Measurements from ENCODE around the gene MPC1. TPM values are rescaled to one million over a fixed set of nuclear protein-coding genes. Genes with fewer than 3 reads are reported as not detected.
A peak's percentile ranks its signal among the peaks of the same experiment; 100 is the strongest.
"Not testable (repeated sequence)": the region's sequence is repeated elsewhere in the genome, so short reads cannot be mapped to it uniquely, and the experiment has no call there.

Gene MPC1
- total RNA-seq, 5 donors from 2014 or later (not counting 1 experiment from before 2014, with no cell fraction given) = 23.8 to 31.2 (median 27.5) TPM

- Histone ChIP-seq H3K4me3 (ENCODE audit: control insufficient read depth in 1 of 2, extremely low read depth in 1 of 2, low read length in 1 of 2) (no peak overlapping the region), H3K27ac (ENCODE audit: low read length) (no peak overlapping the region), H3K4me1 (ENCODE audit: control insufficient read depth in 1 of 2, extremely low read depth in 1 of 2, insufficient read depth in 2 of 2, low read length in 2 of 2) (no peaks in the 10 kb centered on the region), H3K27me3 (replicated peaks in 1 of 2; ENCODE audit: control insufficient read depth in 2 of 2, extremely low read depth in 1 of 2, insufficient read depth in 2 of 2, low read length in 1 of 2) (peaks cover 0 to 14% of the 10 kb centered on the region in 2 experiments), H3K9me3 (no peaks in the 10 kb centered on the region), H3K36me3 (ENCODE audit: control insufficient read depth in 2 of 2, extremely low read depth in 1 of 2, insufficient read depth in 1 of 2, low read length in 1 of 2) (no peaks in the 10 kb centered on the region)
- WGBS (ENCODE audit: insufficient coverage) = 57% methylated on average over 1 of the region's 4 CpGs
- Mint-ChIP-seq H3K27me3 (peaks cover 12 to 15% of the 10 kb centered on the region in 2 donors), H3K9me3 (peaks cover 4 to 27% (median 17%) of the 10 kb centered on the region in 3 donors), H3K36me3 (no peaks in the 10 kb centered on the region), H3K27ac (no peak overlapping the region), H3K4me3 (no peak overlapping the region), H3K4me1 (no peaks in the 10 kb centered on the region)
- POLR2A ChIA-PET = no interaction called here
- no peak for DNase-seq
- ATAC-seq (replicated peaks in 1 of 4) = no peak
- CTCF ChIA-PET = no interaction called here
Observed at GRCh38 chr6:166351715-166352285, 30.9 kb downstream of the MPC1 start.

GRCh38 chr6:166348305-166348949 is 34.3 kb downstream of the MPC1 start:
- POLR2A ChIA-PET = no interaction called here
- Mint-ChIP-seq H3K4me1 (peaks cover under 1 to 3% (median 3%) of the 10 kb centered on the region in 3 donors), H3K9me3 (peaks cover 4 to 27% (median 17%) of the 10 kb centered on the region in 3 donors), H3K27me3 (peaks cover 2 to 4% of the 10 kb centered on the region in 2 donors), H3K27ac (no peak overlapping the region), H3K36me3 (no peaks in the 10 kb centered on the region), H3K4me3 (no peak overlapping the region)
- no peak for ATAC-seq (replicated peaks in 1 of 4)
- Histone ChIP-seq H3K27me3 (replicated peaks in 1 of 2; ENCODE audit: control insufficient read depth in 2 of 2, extremely low read depth in 1 of 2, insufficient read depth in 2 of 2, low read length in 1 of 2) (no peaks in the 10 kb centered on the region), H3K9me3 (no peaks in the 10 kb centered on the region), H3K36me3 (ENCODE audit: control insufficient read depth in 2 of 2, extremely low read depth in 1 of 2, insufficient read depth in 1 of 2, low read length in 1 of 2) (no peaks in the 10 kb centered on the region), H3K27ac (ENCODE audit: low read length) (no peak overlapping the region), H3K4me1 (ENCODE audit: control insufficient read depth in 1 of 2, extremely low read depth in 1 of 2, insufficient read depth in 2 of 2, low read length in 2 of 2) (no peaks in the 10 kb centered on the region), H3K4me3 (ENCODE audit: control insufficient read depth in 1 of 2, extremely low read depth in 1 of 2, low read length in 1 of 2) (no peak overlapping the region)
- CTCF ChIA-PET = no interaction called here
- DNase-seq = no peak
- 88% methylated on average over 4 of the region's 6 CpGs for WGBS (ENCODE audit: insufficient coverage)

GRCh38 chr6:166346965-166347364 is 35.8 kb downstream of the MPC1 start:
- no peaks in the 10 kb centered on the region for H3K36me3 ChIP-seq (ENCODE audit: control insufficient read depth in 2 of 2, extremely low read depth in 1 of 2, insufficient read depth in 1 of 2, low read length in 1 of 2)
- DNase-seq (no peak), ATAC-seq (replicated peaks in 1 of 4) (no peak)
- Mint-ChIP-seq H3K4me3 (no peak overlapping the region), H3K9me3 (peaks cover 4 to 27% (median 17%) of the 10 kb centered on the region in 3 donors), H3K4me1 (peaks cover 3 to 7% (median 7%) of the 10 kb centered on the region in 3 donors), H3K27me3 (peaks cover 0 to 2% of the 10 kb centered on the region in 2 donors), H3K36me3 (no peaks in the 10 kb centered on the region), H3K27ac (no peak overlapping the region)
- ChIA-PET CTCF (interaction anchor here in 1 of 2 donors (0.6 kb wide), 1 partner anchor 24 kb away, joined by 3 read pairs; no protein-coding TSS in a partner anchor), POLR2A (interaction anchor here in 1 of 2 donors (0.7 kb wide), 1 partner anchor 19 kb away, joined by 3 read pairs; no protein-coding TSS in a partner anchor)
- no peaks in the 10 kb centered on the region for H3K9me3 ChIP-seq
- H3K4me3 ChIP-seq (ENCODE audit: control insufficient read depth in 1 of 2, extremely low read depth in 1 of 2, low read length in 1 of 2) = no peak overlapping the region
- H3K4me1 ChIP-seq (ENCODE audit: control insufficient read depth in 1 of 2, extremely low read depth in 1 of 2, insufficient read depth in 2 of 2, low read length in 2 of 2) = peaks cover 0 to 6% of the 10 kb centered on the region in 2 experiments
- no peaks in the 10 kb centered on the region for H3K27me3 ChIP-seq (replicated peaks in 1 of 2; ENCODE audit: control insufficient read depth in 2 of 2, extremely low read depth in 1 of 2, insufficient read depth in 2 of 2, low read length in 1 of 2)
- no peak overlapping the region for H3K27ac ChIP-seq (ENCODE audit: low read length)

- peaks cover 0 to 2% of the 10 kb centered on the region in 2 donors for H3K27me3 Mint-ChIP-seq
- WGBS (ENCODE audit: insufficient coverage) = 100% methylated on average over 1 of the region's 3 CpGs
- H3K4me1 Mint-ChIP-seq = peaks cover 8 to 12% (median 11%) of the 10 kb centered on the region in 3 donors
- ChIA-PET CTCF (no interaction called here), POLR2A (interaction anchor here in 1 of 2 donors (0.7 kb wide), 1 partner anchor 19 kb away, joined by 3 read pairs; no protein-coding TSS in a partner anchor)
- no peaks in the 10 kb centered on the region for H3K36me3 Mint-ChIP-seq
- no peaks in the 10 kb centered on the region for H3K9me3 ChIP-seq
- DNase-seq (no peak), ATAC-seq (replicated peaks in 1 of 4) (no peak)
- no peak overlapping the region for H3K27ac Mint-ChIP-seq
- peaks cover 4 to 22% (median 15%) of the 10 kb centered on the region in 3 donors for H3K9me3 Mint-ChIP-seq
- H3K27me3 ChIP-seq (replicated peaks in 1 of 2; ENCODE audit: control insufficient read depth in 2 of 2, extremely low read depth in 1 of 2, insufficient read depth in 2 of 2, low read length in 1 of 2) = no peaks in the 10 kb centered on the region
- no peak overlapping the region for H3K27ac ChIP-seq (ENCODE audit: low read length)
- no peaks in the 10 kb centered on the region for H3K36me3 ChIP-seq (ENCODE audit: control insufficient read depth in 2 of 2, extremely low read depth in 1 of 2, insufficient read depth in 1 of 2, low read length in 1 of 2)
- no peak overlapping the region for H3K4me3 Mint-ChIP-seq
- H3K4me3 ChIP-seq (ENCODE audit: control insufficient read depth in 1 of 2, extremely low read depth in 1 of 2, low read length in 1 of 2) = no peak overlapping the region
- peaks cover under 1 to 6% of the 10 kb centered on the region in 2 experiments for H3K4me1 ChIP-seq (ENCODE audit: control insufficient read depth in 1 of 2, extremely low read depth in 1 of 2, insufficient read depth in 2 of 2, low read length in 2 of 2)
Observed at GRCh38 chr6:166346449-166346848, 36.3 kb downstream of the MPC1 start.

GRCh38 chr6:166345672-166346071 is 37.1 kb downstream of the MPC1 start:
- ATAC-seq (replicated peaks in 1 of 4); H3K9me3 ChIP-seq; H3K27ac ChIP-seq (ENCODE audit: low read length); H3K4me3 Mint-ChIP-seq; H3K27me3 Mint-ChIP-seq; H3K36me3 Mint-ChIP-seq; H3K27ac Mint-ChIP-seq; H3K4me3 ChIP-seq (ENCODE audit: control insufficient read depth in 1 of 2, extremely low read depth in 1 of 2, low read length in 1 of 2); DNase-seq; H3K36me3 ChIP-seq (ENCODE audit: control insufficient read depth in 2 of 2, extremely low read depth in 1 of 2, insufficient read depth in 1 of 2, low read length in 1 of 2); H3K27me3 ChIP-seq (replicated peaks in 1 of 2; ENCODE audit: control insufficient read depth in 2 of 2, extremely low read depth in 1 of 2, insufficient read depth in 2 of 2, low read length in 1 of 2); POLR2A ChIA-PET: not testable (repeated sequence)
- Mint-ChIP-seq H3K9me3 (peaks cover 4 to 17% (median 11%) of the 10 kb centered on the region in 3 donors), H3K4me1 (peaks cover 9 to 15% (median 13%) of the 10 kb centered on the region in 3 donors)
- H3K4me1 ChIP-seq (ENCODE audit: control insufficient read depth in 1 of 2, extremely low read depth in 1 of 2, insufficient read depth in 2 of 2, low read length in 2 of 2) = peaks cover 3 to 12% of the 10 kb centered on the region in 2 experiments
- CTCF ChIA-PET = interaction anchor here in 1 of 2 donors (0.5 kb wide), 1 partner anchor 8 kb away, joined by 4 read pairs; no protein-coding TSS in a partner anchor
- 79% methylated on average over 8 of the region's 9 CpGs for WGBS (ENCODE audit: insufficient coverage)

GRCh38 chr6:166344921-166345320 is 37.8 kb downstream of the MPC1 start:
- POLR2A ChIA-PET; H3K27ac ChIP-seq (ENCODE audit: low read length); H3K36me3 ChIP-seq (ENCODE audit: control insufficient read depth in 2 of 2, extremely low read depth in 1 of 2, insufficient read depth in 1 of 2, low read length in 1 of 2); H3K9me3 ChIP-seq; H3K27me3 Mint-ChIP-seq; ATAC-seq (replicated peaks in 1 of 4); DNase-seq; H3K36me3 Mint-ChIP-seq; H3K4me3 ChIP-seq (ENCODE audit: control insufficient read depth in 1 of 2, extremely low read depth in 1 of 2, low read length in 1 of 2); H3K27me3 ChIP-seq (replicated peaks in 1 of 2; ENCODE audit: control insufficient read depth in 2 of 2, extremely low read depth in 1 of 2, insufficient read depth in 2 of 2, low read length in 1 of 2); H3K4me3 Mint-ChIP-seq; H3K9me3 Mint-ChIP-seq; CTCF ChIA-PET: not testable (repeated sequence)
- Mint-ChIP-seq H3K4me1 (peaks cover 9 to 15% (median 13%) of the 10 kb centered on the region in 3 donors), H3K27ac (peak overlapping the region in 1 of 2 donors; percentile 16)
- WGBS (ENCODE audit: insufficient coverage) = 100% methylated on average over 1 of the region's 2 CpGs
- H3K4me1 ChIP-seq (ENCODE audit: control insufficient read depth in 1 of 2, extremely low read depth in 1 of 2, insufficient read depth in 2 of 2, low read length in 2 of 2) = peaks cover 8 to 19% of the 10 kb centered on the region in 2 experiments
